SK-N-SH (cell line): Measurements from ENCODE around the gene UBE2E1. TPM values are rescaled to one million over a fixed set of nuclear protein-coding genes. Genes with fewer than 3 reads are reported as not detected.

Experiments
- polyA plus RNA-seq, 3 experiments: library from polyadenylated mRNA; depleted of rRNA; stranded (reverse); fragments of >200 nt; gene quantifications; 2 replicates each; pipeline ENCODE4 v1.2.3, GENCODE V29; 2012

Gene UBE2E1
- polyA plus RNA-seq, 1 of the 3 experiments (the other 2 are of a cell fraction) = 59.9 TPM

Other genes with a start within 250 kb of the UBE2E1 start
- 8.1 and 10.6 TPM in 2 replicates for gene NKIRAS1, start 111.0 kb downstream of the UBE2E1 start, polyA plus RNA-seq (2012; rRNA removed)
- gene RPL15, start 111.2 kb downstream of the UBE2E1 start, polyA plus RNA-seq (2012; rRNA removed) = 4,623 and 5,582 TPM in 2 replicates
- gene NR1D2, start 139.3 kb downstream of the UBE2E1 start, polyA plus RNA-seq (2012; rRNA removed) = 12.0 and 15.4 TPM in 2 replicates